HT1080 (cell line): Measurements from ENCODE around the gene TMEM45B. TPM values are rescaled to one million over a fixed set of nuclear protein-coding genes. Genes with fewer than 3 reads are reported as not detected.

ENCODE experiments used
- DNase-seq: peaks from one replicate; pipeline ENCODE4 v3.0.0-alpha.2; 2015; ENCODE audit warnings: low read depth
- total RNA-seq: library from RNA; depleted of rRNA; stranded (reverse); fragments of >200 nt; shearing (Covaris generic); gene quantifications from 2 replicates; pipeline ENCODE4 v1.2.3, GENCODE V29; 2014

The TMEM45B gene
- total RNA-seq, 1 experiment from 2014 or later: not detected

- no peak for DNase-seq
Observed at GRCh38 chr11:129849447-129850130, 33.9 kb downstream of the TMEM45B start.

GRCh38 chr11:129852125-129852740 is 36.6 kb downstream of the TMEM45B start:
- DNase-seq: no peak

DNA sequence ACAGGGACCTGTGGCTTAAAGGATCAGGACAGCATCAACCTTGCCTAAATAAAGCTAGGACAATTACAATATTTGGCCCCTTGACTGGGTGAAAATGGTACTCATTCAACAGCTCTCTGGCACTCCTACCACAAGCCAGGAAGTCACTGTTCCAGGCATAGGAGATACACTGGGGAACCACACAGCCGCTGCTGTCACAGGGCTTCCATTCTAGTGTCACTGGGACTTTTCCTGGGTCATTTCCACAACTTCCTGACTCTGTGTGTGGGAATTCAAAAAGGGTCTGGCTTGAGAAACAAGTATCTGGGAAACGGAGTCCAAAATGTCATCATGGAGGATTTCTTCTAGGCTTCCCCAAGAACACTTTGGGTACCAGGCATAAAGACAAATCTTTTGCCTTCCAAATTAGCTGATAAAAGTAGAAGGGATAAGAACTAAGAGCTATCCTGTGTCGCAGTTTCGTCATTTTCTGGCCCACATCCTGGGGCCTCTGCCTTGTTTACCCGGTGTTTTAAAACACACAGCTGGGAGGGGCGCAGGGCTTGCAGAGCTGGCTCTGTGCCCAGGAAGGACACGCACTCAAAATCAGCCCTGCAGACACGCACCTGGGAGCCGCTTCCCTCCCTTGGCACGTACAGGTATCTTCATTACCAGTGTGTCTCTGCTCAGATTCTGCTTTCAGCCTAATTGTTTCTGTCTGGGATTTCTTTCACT is 38.0 kb downstream of the TMEM45B start:
- DNase-seq: no peak

DNA sequence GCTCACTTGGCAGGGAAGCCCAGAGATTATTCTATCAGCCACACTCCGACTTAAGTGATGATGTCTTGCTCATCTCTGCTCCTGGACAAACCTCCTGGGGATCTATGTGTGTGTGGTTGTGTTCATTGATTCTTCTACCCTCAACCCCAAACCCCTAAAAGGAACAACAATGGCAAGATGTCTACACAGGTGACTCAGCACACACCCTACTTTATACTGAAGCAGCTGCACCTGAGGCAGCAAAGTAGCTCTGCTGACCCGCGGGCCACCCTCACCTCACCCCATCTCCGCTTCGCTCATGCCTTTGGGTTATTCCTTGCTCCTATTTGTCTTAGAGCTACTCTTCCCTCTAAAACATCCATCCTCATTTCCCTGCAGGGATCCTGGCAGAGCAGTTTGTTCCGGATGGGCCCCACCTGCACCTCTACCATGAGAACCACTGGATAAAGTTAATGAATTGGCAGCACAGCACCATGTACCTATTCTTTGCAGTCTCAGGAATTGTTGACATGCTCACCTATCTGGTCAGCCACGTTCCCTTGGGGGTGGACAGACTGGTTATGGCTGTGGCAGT is 38.7 kb downstream of the TMEM45B start:
- DNase-seq: no peak

GRCh38 chr11:129855086-129855485 is 39.4 kb downstream of the TMEM45B start:
- no peak for DNase-seq

DNA sequence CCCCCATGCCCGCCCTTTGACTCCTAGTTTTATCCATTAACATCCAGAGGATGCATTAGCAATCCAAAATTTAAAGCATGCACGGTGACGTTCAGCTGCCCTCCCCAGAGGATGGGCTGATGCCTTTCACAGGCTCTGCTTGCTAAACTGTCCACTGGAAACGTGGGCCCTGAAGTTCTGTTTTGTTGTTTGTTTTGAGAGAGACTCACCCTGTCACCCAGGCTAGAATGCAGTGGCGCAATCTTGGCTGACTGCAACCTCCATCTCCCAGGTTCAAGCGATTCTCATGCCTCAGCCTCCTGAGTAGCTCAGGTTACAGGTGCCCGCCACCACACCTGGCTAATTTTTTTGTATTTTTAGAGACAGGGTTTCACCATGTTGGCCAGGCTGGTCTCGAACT is 40.4 kb downstream of the TMEM45B start:
- no peak for DNase-seq

- peak; percentile 94 for DNase-seq
Observed at GRCh38 chr11:129861702-129862522, 46.3 kb downstream of the TMEM45B start.

GRCh38 chr11:129864811-129865210 is 49.2 kb downstream of the TMEM45B start:
- no peak for DNase-seq

DNA sequence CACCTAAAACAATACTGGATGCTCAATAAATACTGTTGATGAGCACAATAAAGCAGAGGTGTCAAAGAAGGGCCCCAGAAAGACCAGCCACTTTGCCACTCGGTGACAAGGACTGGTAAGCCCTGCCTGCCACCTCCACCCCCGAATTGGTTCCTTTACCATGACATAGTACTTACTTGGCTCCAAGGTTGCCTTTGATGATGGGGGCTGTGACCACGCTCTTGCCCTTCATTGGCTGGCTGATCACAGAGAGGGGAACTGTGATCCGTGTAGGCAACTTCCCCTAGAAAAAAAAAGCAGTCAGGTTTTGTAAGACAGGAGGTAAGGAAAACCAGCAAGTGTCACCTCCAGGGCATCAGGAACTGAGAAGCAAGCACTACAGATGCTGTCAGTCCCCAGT is 50.1 kb downstream of the TMEM45B start:
- no peak for DNase-seq

DNA sequence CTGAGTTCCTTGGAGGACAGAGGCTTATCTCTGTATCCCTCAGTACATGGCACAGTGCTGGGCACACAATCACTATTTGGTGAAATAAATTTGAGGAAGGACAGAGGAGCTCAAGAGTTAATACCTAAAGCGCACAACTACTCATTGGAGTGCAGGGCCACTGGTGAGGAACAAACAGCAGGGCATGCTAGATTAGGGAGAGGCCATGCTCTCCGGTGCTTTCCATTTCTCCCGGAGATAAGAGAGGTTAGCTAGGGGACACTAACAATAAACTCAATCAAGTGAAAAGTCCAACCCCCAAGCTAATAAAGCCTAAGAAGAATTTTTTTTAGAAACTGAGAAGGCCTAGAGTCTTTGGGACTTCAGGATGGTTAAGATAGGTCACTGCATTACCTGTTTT is 50.7 kb downstream of the TMEM45B start:
- no peak for DNase-seq

GRCh38 chr11:129868626-129869025 is 53.0 kb downstream of the TMEM45B start:
- peak; percentile 10 for DNase-seq

GRCh38 chr11:129871914-129872313 is 56.3 kb downstream of the TMEM45B start:
- DNase-seq: no peak

- DNase-seq: no peak
Observed at GRCh38 chr11:129880311-129880710, 64.7 kb downstream of the TMEM45B start.

- peak; percentile 34 for DNase-seq
Observed at GRCh38 chr11:129881570-129882170, 66.0 kb downstream of the TMEM45B start.

DNA sequence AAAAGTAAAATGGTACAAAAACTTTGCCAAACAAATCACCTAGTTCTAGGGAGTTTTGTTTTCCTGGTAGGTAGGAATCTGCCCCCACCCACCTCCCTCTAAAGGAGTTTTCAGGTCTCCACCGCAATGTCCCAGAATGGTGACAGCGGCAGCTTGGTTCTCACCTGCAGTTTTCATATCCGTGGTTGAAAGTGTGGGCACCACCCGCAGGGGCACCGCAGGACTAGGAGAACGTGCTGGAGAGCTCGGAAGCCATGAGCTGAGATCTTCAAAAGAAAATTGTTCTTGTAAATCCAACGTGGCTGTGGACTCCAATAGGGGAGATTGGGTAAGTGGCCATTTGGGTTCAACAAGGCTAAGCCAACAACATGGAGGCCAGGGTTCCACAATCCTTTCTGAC is 68.9 kb downstream of the TMEM45B start:
- no peak for DNase-seq

DNA sequence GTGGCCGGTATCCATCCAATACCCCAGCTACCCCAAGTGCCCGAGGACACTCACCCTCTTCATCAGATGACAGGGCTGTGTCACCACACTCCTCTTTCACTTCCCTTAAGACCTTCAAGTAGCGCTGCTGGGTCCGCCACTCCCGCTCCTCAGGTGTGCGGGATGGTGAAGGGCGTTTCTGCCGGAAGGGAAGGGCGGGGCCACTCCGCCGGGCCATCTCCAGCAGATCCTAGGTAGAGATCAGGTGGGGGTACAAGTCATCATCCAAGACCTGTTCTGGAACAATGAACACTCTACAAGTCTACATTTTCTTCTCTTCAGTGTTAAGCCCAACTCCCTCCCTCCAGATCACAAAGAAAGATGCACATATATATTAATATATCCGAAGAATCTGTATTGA is 69.7 kb downstream of the TMEM45B start:
- DNase-seq: no peak

GRCh38 chr11:129888451-129888850 is 72.8 kb downstream of the TMEM45B start:
- no peak for DNase-seq

GRCh38 chr11:129894278-129895125 is 78.9 kb downstream of the TMEM45B start:
- DNase-seq: peak; percentile 21

GRCh38 chr11:129895126-129896041 is 79.7 kb downstream of the TMEM45B start, which contains the start of gene NFRKB:
Gene NFRKB (minus strand): TSS chr11:129895578. CDS start chr11:129892849, 2,729 bp downstream.
- peak; percentile 42 for DNase-seq
